Esophagus squamous epithelium (tissue), 5 donors: ENCODE results near the gene KRI1. TPM values are rescaled to one million over a fixed set of nuclear protein-coding genes. Genes with fewer than 3 reads are reported as not detected.
A peak's percentile ranks its signal among the peaks of the same experiment; 100 is the strongest.

Experiments used
- DNase-seq: peaks from one replicate; lab custom pipeline; 2025; lab: John Stamatoyannopoulos, UW
- H3K27ac ChIP-seq, 4 donors: fragments of 200-600 bp; sonication (generic); one replicate each; pipeline ENCODE4 v1.5.1; 2016 to 2019; ENCODE audit warnings: mild to moderate bottlenecking in 1 of 4
- H3K27me3 ChIP-seq, 4 donors: fragments of 200-600 bp; sonication (generic); 1 replicate in 3 of 4; 2 replicates in 1 of 4; pipeline versions ENCODE4 v1.5.1 to v1.6.0; 2017 to 2021; ENCODE audit warnings: antibody characterized with exemption in 1 of 4
- H3K36me3 ChIP-seq, 3 donors: fragments of 200-600 bp; sonication (generic); one replicate each; pipeline ENCODE4 v1.5.1; 2016 to 2019
- H3K4me1 ChIP-seq, 3 donors: fragments of 200-600 bp; sonication (generic); one replicate each; pipeline ENCODE4 v1.5.1; 2017 to 2019
- H3K4me3 ChIP-seq, 4 donors: fragments of 200-600 bp; sonication (generic); 1 replicate in 3 of 4; 2 replicates in 1 of 4; pipeline ENCODE4 v1.5.1; 2016 to 2019; ENCODE audit warnings: mild to moderate bottlenecking in 2 of 4, moderate library complexity in 1 of 4
- H3K9me3 ChIP-seq, 3 donors: fragments of 200-600 bp; sonication (generic); one replicate each; pipeline ENCODE4 v1.5.1; 2016 to 2019
- CTCF ChIP-seq, 6 experiments: fragments of 450-650 bp in 4 of 6; fragments of 200-600 bp in 2 of 6; sonication (generic) in 2 of 6; IDR thresholded peaks; one replicate each; pipeline ENCODE4 v1.5.1; 2016 to 2019; ENCODE audit warnings: antibody characterized with exemption in 6 of 6, mild to moderate bottlenecking in 4 of 6, moderate library complexity in 4 of 6
- POLR2A ChIP-seq, 4 donors: fragments of 450-650 bp; IDR thresholded peaks; one replicate each; pipeline ENCODE4 v1.6.1; 2017; ENCODE audit warnings: antibody characterized with exemption in 4 of 4, mild to moderate bottlenecking in 4 of 4, moderate library complexity in 3 of 4
- WGBS, 2 donors: methylation state at CpG; one replicate each; pipeline ENCODE4 v1.1.5; 2018; 5-methylcytosine and 5-hydroxymethylcytosine counted together
- intact Hi-C: fragments of 100-400 bp; cut with DNase I; formaldehyde crosslinking; loops from one replicate; pipeline ENCODE4 v1.15.0; 2022
- total RNA-seq, 4 donors: library from RNA; depleted of rRNA; stranded (reverse); fragments of >200 nt; gene quantifications; one replicate each; pipeline ENCODE4 v1.1.0, GENCODE V29; 2016
- donor health status: DM: yes; HTN: yes; CAD: no.

The KRI1 gene
- total RNA-seq, 4 donors from 2014 or later = 18.2 to 30.3 (median 23.9) TPM

GRCh38 chr19:10554760-10555609, 10.8 kb downstream of the KRI1 start:
- no peak for DNase-seq
- peaks cover 32 to 67% (median 34%) of the 10 kb centered on the region in 3 donors for H3K4me1 ChIP-seq
- no peaks in the 10 kb centered on the region for H3K27me3 ChIP-seq
- TF ChIP-seq POLR2A (IDR thresholded peaks at IDR 0.05) = no peak
- TF ChIP-seq CTCF (IDR thresholded peaks at IDR 0.05) = peak in 4 of 6 experiments; percentile 7 to 60 (median 38)
- no peak overlapping the region for H3K4me3 ChIP-seq
- 25 to 69% methylated on average over 3 to 13 of the region's 30 CpGs for WGBS, 2 donors
- H3K36me3 ChIP-seq = peaks cover 33 to 99% (median 57%) of the 10 kb centered on the region in 3 donors
- H3K27ac ChIP-seq = peak overlapping the region; percentile 76 to 89 (median 86)
- H3K9me3 ChIP-seq = no peaks in the 10 kb centered on the region
- intact Hi-C loops = loop anchor here (5.0 kb wide), 1 partner anchor 43 kb away; no protein-coding TSS in a partner anchor

GRCh38 chr19:10553943-10554381, 11.8 kb downstream of the KRI1 start:
- Histone ChIP-seq H3K9me3 (no peaks in the 10 kb centered on the region), H3K4me3 (no peak overlapping the region), H3K36me3 (peaks cover 37 to 99% (median 54%) of the 10 kb centered on the region in 3 donors), H3K27ac (peak overlapping the region; percentile 76 to 89 (median 86)), H3K27me3 (no peaks in the 10 kb centered on the region), H3K4me1 (peaks cover 32 to 74% (median 34%) of the 10 kb centered on the region in 3 donors)
- DNase-seq = no peak
- 0 to 20% methylated on average over 2 to 5 of the region's 12 CpGs for WGBS, 2 donors
- intact Hi-C loops = loop anchor here (5.0 kb wide), 1 partner anchor 42 kb away; no protein-coding TSS in a partner anchor
- TF ChIP-seq POLR2A (IDR thresholded peaks at IDR 0.05) = peak in 1 of 4 donors; percentile 14
- TF ChIP-seq CTCF (IDR thresholded peaks at IDR 0.05) = no peak

GRCh38 chr19:10553087-10553667, 12.6 kb downstream of the KRI1 start:
- TF ChIP-seq CTCF (IDR thresholded peaks at IDR 0.05) = no peak
- no peak for TF ChIP-seq POLR2A (IDR thresholded peaks at IDR 0.05)
- intact Hi-C loops = loop anchor here (5.0 kb wide), 1 partner anchor 41 kb away; no protein-coding TSS in a partner anchor
- no peak for DNase-seq
- Histone ChIP-seq H3K9me3 (no peaks in the 10 kb centered on the region), H3K27ac (peak overlapping the region; percentile 76 to 89 (median 86)), H3K36me3 (peaks cover 36 to 99% (median 52%) of the 10 kb centered on the region in 3 donors), H3K4me1 (peaks cover 32 to 74% (median 34%) of the 10 kb centered on the region in 3 donors), H3K27me3 (no peaks in the 10 kb centered on the region), H3K4me3 (no peak overlapping the region)
- 52 to 59% methylated on average over 8 to 13 of the region's 13 CpGs for WGBS, 2 donors

- intact Hi-C loops = loop anchor here (5.0 kb wide), 1 partner anchor 40 kb away; no protein-coding TSS in a partner anchor
- Histone ChIP-seq H3K4me1 (peaks cover 32 to 74% (median 34%) of the 10 kb centered on the region in 3 donors), H3K4me3 (no peak overlapping the region), H3K27ac (peak overlapping the region; percentile 28 to 89 (median 80)), H3K27me3 (no peaks in the 10 kb centered on the region), H3K9me3 (no peaks in the 10 kb centered on the region), H3K36me3 (peaks cover 30 to 99% (median 46%) of the 10 kb centered on the region in 3 donors)
- TF ChIP-seq CTCF (IDR thresholded peaks at IDR 0.05) (no peak), POLR2A (IDR thresholded peaks at IDR 0.05) (no peak)
- WGBS, 2 donors = 61 to 82% methylated on average over 7 of the region's 12 CpGs
- no peak for DNase-seq
Observed at GRCh38 chr19:10552510-10553053, 13.2 kb downstream of the KRI1 start.
